GM23338 (cell line): ENCODE data around the gene BMP8A. TPM values are rescaled to one million over a fixed set of nuclear protein-coding genes. Genes with fewer than 3 reads are reported as not detected.

ENCODE experiments used
- ATAC-seq: fragments of 200-7000 bp; cut with Tn5 transposase; 3 replicates; pipeline ENCODE4 v1.9.1; 2020
- DNase-seq: peaks from one replicate; pipeline ENCODE4 v3.0.0-alpha.2; 2015; ENCODE audit warnings: low spot score
- H2AFZ ChIP-seq: fragments of 200-600 bp; sonication (generic); 2 replicates; pipeline ENCODE4 v1.8.0; 2016; ENCODE audit warnings: antibody characterized with exemption, mild to moderate bottlenecking, moderate library complexity
- H3F3A ChIP-seq: fragments of 200-600 bp; sonication (generic); replicated peaks from 2 replicates; pipeline ENCODE4 v1.8.0; 2017; ENCODE audit warnings: antibody characterized with exemption, mixed run types, low read depth
- H3K27ac ChIP-seq: fragments of 200-600 bp; sonication (generic); 2 replicates; pipeline ENCODE4 v1.6.1; 2016; ENCODE audit warnings: low read depth
- H3K27me3 ChIP-seq: fragments of 200-600 bp; sonication (generic); 2 replicates; pipeline ENCODE4 v1.8.0; 2016; ENCODE audit warnings: mild to moderate bottlenecking, mixed run types, moderate library complexity; ENCODE audit not compliant: insufficient read depth
- H3K36me3 ChIP-seq: fragments of 200-600 bp; sonication (generic); 2 replicates; pipeline ENCODE4 v1.8.0; 2016; ENCODE audit warnings: mild to moderate bottlenecking; ENCODE audit not compliant: insufficient read depth
- H3K4me1 ChIP-seq: fragments of 200-600 bp; sonication (generic); 2 replicates; pipeline ENCODE4 v1.8.0; 2016; ENCODE audit warnings: mild to moderate bottlenecking, moderate library complexity; ENCODE audit not compliant: insufficient read depth
- H3K4me2 ChIP-seq: fragments of 200-600 bp; sonication (generic); 2 replicates; pipeline ENCODE4 v1.7.1; 2017; ENCODE audit warnings: mixed run types
- H3K4me3 ChIP-seq: fragments of 200-600 bp; sonication (generic); 2 replicates; pipeline ENCODE4 v1.6.1; 2016; ENCODE audit warnings: mixed run types
- H3K79me2 ChIP-seq: fragments of 200-600 bp; sonication (generic); replicated peaks from 2 replicates; pipeline ENCODE4 v1.8.0; 2017; ENCODE audit warnings: mild to moderate bottlenecking; ENCODE audit not compliant: insufficient read depth
- H3K9me2 ChIP-seq: fragments of 200-600 bp; sonication (generic); 2 replicates; pipeline ENCODE4 v1.8.0; 2017; ENCODE audit not compliant: insufficient read depth
- H4K20me1 ChIP-seq: fragments of 200-600 bp; sonication (generic); replicated peaks from 2 replicates; pipeline ENCODE4 v1.8.0; 2017; ENCODE audit warnings: mild to moderate bottlenecking; ENCODE audit not compliant: insufficient read depth
- H3K27ac Mint-ChIP-seq: 2 replicates; pipeline ENCODE4 v1.8.0; 2020; ENCODE audit warnings: inconsistent platforms, mild to moderate bottlenecking, moderate library complexity, mixed read lengths
- H3K27me3 Mint-ChIP-seq: 3 replicates; pipeline ENCODE4 v1.8.0; 2022; ENCODE audit warnings: low read depth, mild to moderate bottlenecking, moderate library complexity, mixed read lengths, inconsistent platforms; ENCODE audit not compliant: insufficient read depth, poor library complexity
- H3K36me3 Mint-ChIP-seq: 3 replicates; pipeline ENCODE4 v1.8.0; 2021; ENCODE audit warnings: low read depth, mild to moderate bottlenecking, inconsistent platforms, moderate library complexity, mixed read lengths
- H3K4me1 Mint-ChIP-seq: 3 replicates; pipeline ENCODE4 v1.8.0; 2020; ENCODE audit warnings: mild to moderate bottlenecking, inconsistent platforms, mixed read lengths
- H3K4me3 Mint-ChIP-seq: 3 replicates; pipeline ENCODE4 v1.8.0; 2021; ENCODE audit warnings: moderate library complexity, mild to moderate bottlenecking, inconsistent platforms, mixed read lengths
- H3K9me3 Mint-ChIP-seq: 3 replicates; pipeline ENCODE4 v1.8.0; 2020; ENCODE audit warnings: moderate library complexity, mild to moderate bottlenecking, inconsistent platforms, mixed read lengths
- JUNB ChIP-seq: IDR thresholded peaks from one replicate; pipeline ENCODE4 v1.6.1; 2016; ENCODE audit warnings: antibody characterized with exemption; ENCODE audit not compliant: unreplicated experiment
- POLR2AphosphoS5 ChIP-seq: IDR thresholded peaks from 2 replicates; pipeline ENCODE4 v1.6.1; 2016; ENCODE audit warnings: antibody characterized with exemption, low read depth
- ZNF114 ChIP-seq: fragments of 250-450 bp; sonication (Bioruptor Pico); IDR thresholded peaks from 2 replicates; pipeline ENCODE4 v1.5.0; 2020; ENCODE audit warnings: mild to moderate bottlenecking, moderate library complexity
- polyA plus RNA-seq: library from polyadenylated mRNA; unstranded; fragments of >200 nt; fragmentation: Nextera tagmentation; extraction: Ambion mirVana; gene quantifications from 2 replicates; pipeline ENCODE4 v1.2.1, GENCODE V29; 2016
- total RNA-seq: library from RNA; depleted of rRNA; stranded (reverse); fragments of >200 nt; shearing (Covaris generic); gene quantifications from 2 replicates; pipeline ENCODE4 v1.2.3, GENCODE V29; 2014
- TF ChIP-seq, protein P1 (sequence below): fragments of 250-450 bp; sonication (Bioruptor Pico); IDR thresholded peaks from 2 replicates; pipeline ENCODE4 v1.5.0; 2020; ENCODE audit warnings: mild to moderate bottlenecking, moderate library complexity
- TF ChIP-seq, protein P2 (sequence below): IDR thresholded peaks from 2 replicates; pipeline ENCODE4 v1.6.1; 2016; ENCODE audit warnings: antibody characterized with exemption

BMP8A gene
- total and polyA plus RNA-seq, 2 experiments from 2014 or later, result 0.34 to 0.63 TPM

DNA sequence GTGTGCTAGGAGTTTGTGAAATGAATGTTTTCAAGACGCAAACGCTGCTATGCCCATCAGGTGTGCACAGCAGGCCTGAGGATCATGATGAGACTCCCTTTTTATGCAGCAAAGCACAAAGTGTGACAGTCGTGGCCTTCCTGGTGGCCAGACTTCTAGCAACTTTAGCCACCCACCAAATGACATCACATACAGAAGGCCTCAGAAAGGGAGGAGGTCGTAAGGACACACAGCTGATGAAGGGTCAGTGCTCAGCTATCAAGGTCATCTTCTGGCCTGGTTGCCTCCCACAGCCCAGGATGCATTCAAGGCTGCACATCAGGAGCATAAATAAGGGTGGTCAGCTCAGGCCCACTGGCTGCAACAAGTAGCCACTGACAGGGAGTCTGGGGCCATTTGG, 36.6 kb downstream of the BMP8A start:
- TF ChIP-seq, protein P1, sequence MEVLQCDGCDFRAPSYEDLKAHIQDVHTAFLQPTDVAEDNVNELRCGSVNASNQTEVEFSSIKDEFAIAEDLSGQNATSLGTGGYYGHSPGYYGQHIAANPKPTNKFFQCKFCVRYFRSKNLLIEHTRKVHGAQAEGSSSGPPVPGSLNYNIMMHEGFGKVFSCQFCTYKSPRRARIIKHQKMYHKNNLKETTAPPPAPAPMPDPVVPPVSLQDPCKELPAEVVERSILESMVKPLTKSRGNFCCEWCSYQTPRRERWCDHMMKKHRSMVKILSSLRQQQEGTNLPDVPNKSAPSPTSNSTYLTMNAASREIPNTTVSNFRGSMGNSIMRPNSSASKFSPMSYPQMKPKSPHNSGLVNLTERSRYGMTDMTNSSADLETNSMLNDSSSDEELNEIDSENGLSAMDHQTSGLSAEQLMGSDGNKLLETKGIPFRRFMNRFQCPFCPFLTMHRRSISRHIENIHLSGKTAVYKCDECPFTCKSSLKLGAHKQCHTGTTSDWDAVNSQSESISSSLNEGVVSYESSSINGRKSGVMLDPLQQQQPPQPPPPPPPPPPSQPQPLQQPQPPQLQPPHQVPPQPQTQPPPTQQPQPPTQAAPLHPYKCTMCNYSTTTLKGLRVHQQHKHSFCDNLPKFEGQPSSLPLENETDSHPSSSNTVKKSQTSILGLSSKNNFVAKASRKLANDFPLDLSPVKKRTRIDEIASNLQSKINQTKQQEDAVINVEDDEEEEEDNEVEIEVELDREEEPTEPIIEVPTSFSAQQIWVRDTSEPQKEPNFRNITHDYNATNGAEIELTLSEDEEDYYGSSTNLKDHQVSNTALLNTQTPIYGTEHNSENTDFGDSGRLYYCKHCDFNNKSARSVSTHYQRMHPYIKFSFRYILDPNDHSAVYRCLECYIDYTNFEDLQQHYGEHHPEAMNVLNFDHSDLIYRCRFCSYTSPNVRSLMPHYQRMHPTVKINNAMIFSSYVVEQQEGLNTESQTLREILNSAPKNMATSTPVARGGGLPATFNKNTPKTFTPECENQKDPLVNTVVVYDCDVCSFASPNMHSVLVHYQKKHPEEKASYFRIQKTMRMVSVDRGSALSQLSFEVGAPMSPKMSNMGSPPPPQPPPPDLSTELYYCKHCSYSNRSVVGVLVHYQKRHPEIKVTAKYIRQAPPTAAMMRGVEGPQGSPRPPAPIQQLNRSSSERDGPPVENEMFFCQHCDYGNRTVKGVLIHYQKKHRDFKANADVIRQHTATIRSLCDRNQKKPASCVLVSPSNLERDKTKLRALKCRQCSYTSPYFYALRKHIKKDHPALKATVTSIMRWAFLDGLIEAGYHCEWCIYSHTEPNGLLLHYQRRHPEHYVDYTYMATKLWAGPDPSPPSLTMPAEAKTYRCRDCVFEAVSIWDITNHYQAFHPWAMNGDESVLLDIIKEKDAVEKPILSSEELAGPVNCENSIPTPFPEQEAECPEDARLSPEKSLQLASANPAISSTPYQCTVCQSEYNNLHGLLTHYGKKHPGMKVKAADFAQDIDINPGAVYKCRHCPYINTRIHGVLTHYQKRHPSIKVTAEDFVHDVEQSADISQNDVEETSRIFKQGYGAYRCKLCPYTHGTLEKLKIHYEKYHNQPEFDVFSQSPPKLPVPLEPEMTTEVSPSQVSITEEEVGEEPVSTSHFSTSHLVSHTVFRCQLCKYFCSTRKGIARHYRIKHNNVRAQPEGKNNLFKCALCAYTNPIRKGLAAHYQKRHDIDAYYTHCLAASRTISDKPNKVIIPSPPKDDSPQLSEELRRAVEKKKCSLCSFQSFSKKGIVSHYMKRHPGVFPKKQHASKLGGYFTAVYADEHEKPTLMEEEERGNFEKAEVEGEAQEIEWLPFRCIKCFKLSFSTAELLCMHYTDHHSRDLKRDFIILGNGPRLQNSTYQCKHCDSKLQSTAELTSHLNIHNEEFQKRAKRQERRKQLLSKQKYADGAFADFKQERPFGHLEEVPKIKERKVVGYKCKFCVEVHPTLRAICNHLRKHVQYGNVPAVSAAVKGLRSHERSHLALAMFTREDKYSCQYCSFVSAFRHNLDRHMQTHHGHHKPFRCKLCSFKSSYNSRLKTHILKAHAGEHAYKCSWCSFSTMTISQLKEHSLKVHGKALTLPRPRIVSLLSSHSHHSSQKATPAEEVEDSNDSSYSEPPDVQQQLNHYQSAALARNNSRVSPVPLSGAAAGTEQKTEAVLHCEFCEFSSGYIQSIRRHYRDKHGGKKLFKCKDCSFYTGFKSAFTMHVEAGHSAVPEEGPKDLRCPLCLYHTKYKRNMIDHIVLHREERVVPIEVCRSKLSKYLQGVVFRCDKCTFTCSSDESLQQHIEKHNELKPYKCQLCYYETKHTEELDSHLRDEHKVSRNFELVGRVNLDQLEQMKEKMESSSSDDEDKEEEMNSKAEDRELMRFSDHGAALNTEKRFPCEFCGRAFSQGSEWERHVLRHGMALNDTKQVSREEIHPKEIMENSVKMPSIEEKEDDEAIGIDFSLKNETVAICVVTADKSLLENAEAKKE, result no peak
- TF ChIP-seq ZNF114 (CRISPR knock-in tag), result no peak
- no peak for TF ChIP-seq JUNB

DNA sequence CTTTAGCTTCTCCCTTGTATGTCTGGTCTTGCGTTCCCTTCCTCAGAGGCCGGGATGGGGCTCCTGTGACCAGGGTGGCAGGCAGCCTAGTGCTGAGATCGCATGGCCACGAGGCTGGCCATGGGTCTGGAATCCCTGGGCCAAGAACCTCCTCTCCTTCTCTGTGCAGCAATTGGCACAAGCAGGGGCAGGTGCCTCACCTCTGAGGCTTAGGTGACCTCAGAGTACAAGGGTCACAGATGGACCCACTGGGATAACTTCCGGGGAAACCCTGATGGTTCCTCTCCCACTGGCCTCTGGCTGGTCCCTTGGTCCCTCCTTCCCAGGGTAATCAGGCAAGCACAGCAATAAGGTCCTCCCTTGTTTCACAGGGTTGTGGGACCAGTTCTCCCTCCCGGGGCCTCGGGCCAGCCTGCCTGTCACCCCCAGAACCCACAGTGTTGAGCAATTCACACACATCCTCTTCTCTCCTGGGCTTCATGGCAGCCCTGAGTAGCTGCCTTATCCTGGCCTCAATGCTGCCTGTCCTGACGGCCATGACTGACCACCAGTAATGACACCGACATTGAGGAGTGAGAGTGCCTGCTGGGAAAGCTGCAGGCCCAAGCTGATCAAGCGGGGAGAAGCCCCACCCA, 38.6 kb downstream of the BMP8A start:
- no peak overlapping the region for H3K27ac ChIP-seq
- no peaks in the 10 kb centered on the region for H3K27me3 ChIP-seq
- no peak overlapping the region for H3K4me3 Mint-ChIP-seq
- H3K9me3 Mint-ChIP-seq, result no peaks in the 10 kb centered on the region
- no peaks in the 10 kb centered on the region for H3K79me2 ChIP-seq
- H3K4me1 Mint-ChIP-seq, result no peaks in the 10 kb centered on the region
- H4K20me1 ChIP-seq, result no peaks in the 10 kb centered on the region; the same call in none of the 2 replicates
- H3K9me2 ChIP-seq, result no peaks in the 10 kb centered on the region
- peaks cover 10% of the 10 kb centered on the region for H3K36me3 Mint-ChIP-seq
- no peak overlapping the region for H3K4me3 ChIP-seq
- peaks cover 3% of the 10 kb centered on the region for H3K27me3 Mint-ChIP-seq
- H3K4me1 ChIP-seq, result no peaks in the 10 kb centered on the region
- no peak overlapping the region for H3K27ac Mint-ChIP-seq
- H3F3A ChIP-seq, result no peaks in the 10 kb centered on the region
- ATAC-seq (no peak), DNase-seq (no peak)
- H2AFZ ChIP-seq, result no peak overlapping the region
- no peaks in the 10 kb centered on the region for H3K36me3 ChIP-seq
- H3K4me2 ChIP-seq, result no peak overlapping the region
- no peak for TF ChIP-seq POLR2AphosphoS5
- TF ChIP-seq, protein P2, sequence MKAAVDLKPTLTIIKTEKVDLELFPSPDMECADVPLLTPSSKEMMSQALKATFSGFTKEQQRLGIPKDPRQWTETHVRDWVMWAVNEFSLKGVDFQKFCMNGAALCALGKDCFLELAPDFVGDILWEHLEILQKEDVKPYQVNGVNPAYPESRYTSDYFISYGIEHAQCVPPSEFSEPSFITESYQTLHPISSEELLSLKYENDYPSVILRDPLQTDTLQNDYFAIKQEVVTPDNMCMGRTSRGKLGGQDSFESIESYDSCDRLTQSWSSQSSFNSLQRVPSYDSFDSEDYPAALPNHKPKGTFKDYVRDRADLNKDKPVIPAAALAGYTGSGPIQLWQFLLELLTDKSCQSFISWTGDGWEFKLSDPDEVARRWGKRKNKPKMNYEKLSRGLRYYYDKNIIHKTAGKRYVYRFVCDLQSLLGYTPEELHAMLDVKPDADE, result no peak

More for the DNA sequence above, 36.6 kb downstream of the BMP8A start:
- Histone ChIP-seq H3K79me2 (no peaks in the 10 kb centered on the region), H4K20me1 (no peaks in the 10 kb centered on the region; the same call in none of the 2 replicates), H3F3A (no peaks in the 10 kb centered on the region), H2AFZ (no peak overlapping the region), H3K27me3 (no peaks in the 10 kb centered on the region), H3K4me3 (no peak overlapping the region), H3K36me3 (no peaks in the 10 kb centered on the region), H3K27ac (no peak overlapping the region), H3K4me2 (no peak overlapping the region), H3K9me2 (no peaks in the 10 kb centered on the region), H3K4me1 (no peaks in the 10 kb centered on the region)
- no peaks in the 10 kb centered on the region for H3K9me3 Mint-ChIP-seq
- DNase-seq (no peak), ATAC-seq (no peak)
- H3K27me3 Mint-ChIP-seq, result peaks cover 3% of the 10 kb centered on the region
- H3K27ac Mint-ChIP-seq, result no peak overlapping the region
- no peak overlapping the region for H3K4me3 Mint-ChIP-seq
- H3K36me3 Mint-ChIP-seq, result peaks cover 3% of the 10 kb centered on the region; the same call in 2 of the 3 replicates
- H3K4me1 Mint-ChIP-seq, result peaks cover 1% of the 10 kb centered on the region; the same call in 1 of the 3 replicates
